ENCODE measurements around the gene SERPINB6. TPM values are rescaled to one million over a fixed set of nuclear protein-coding genes. Genes with fewer than 3 reads are reported as not detected.
"Not testable (repeated sequence)": the region's sequence is repeated elsewhere in the genome, so short reads cannot be mapped to it uniquely, and the experiment has no call there.

The SERPINB6 gene
- polyA plus RNA-seq, 1 donor (not counting 4 experiments of a cell fraction or from before 2014, with no cell fraction given), result 66.4 TPM

- peaks cover 12% of the 10 kb centered on the region for H3K4me1 ChIP-seq (ENCODE audit: control insufficient read depth, extremely low read depth, insufficient read depth, low read length)
- dilution Hi-C loops (cut with MboI; ENCODE audit: extremely low pct_ligation_motif_present, low sequenced_read_pairs), result no loop called here
- H3K9me1 ChIP-seq (ENCODE audit: control insufficient read depth, extremely low read depth, insufficient read depth, low read length), result no peaks in the 10 kb centered on the region
- H3K9me3 ChIP-seq (ENCODE audit: control insufficient read depth, low read depth, low read length), result no peaks in the 10 kb centered on the region
- TF ChIP-seq, protein P1, sequence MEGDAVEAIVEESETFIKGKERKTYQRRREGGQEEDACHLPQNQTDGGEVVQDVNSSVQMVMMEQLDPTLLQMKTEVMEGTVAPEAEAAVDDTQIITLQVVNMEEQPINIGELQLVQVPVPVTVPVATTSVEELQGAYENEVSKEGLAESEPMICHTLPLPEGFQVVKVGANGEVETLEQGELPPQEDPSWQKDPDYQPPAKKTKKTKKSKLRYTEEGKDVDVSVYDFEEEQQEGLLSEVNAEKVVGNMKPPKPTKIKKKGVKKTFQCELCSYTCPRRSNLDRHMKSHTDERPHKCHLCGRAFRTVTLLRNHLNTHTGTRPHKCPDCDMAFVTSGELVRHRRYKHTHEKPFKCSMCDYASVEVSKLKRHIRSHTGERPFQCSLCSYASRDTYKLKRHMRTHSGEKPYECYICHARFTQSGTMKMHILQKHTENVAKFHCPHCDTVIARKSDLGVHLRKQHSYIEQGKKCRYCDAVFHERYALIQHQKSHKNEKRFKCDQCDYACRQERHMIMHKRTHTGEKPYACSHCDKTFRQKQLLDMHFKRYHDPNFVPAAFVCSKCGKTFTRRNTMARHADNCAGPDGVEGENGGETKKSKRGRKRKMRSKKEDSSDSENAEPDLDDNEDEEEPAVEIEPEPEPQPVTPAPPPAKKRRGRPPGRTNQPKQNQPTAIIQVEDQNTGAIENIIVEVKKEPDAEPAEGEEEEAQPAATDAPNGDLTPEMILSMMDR (optimal IDR thresholded peaks at IDR 0.05 in 1 of 3, IDR thresholded peaks at IDR 0.05 in 1 of 3, conservative IDR thresholded peaks at IDR 0.05 in 1 of 3; ENCODE audit: extremely low read depth in 1 of 3, insufficient read depth in 2 of 3, low read length in 3 of 3), result no peak
- no peak for TF ChIP-seq EZH2 (IDR thresholded peaks at IDR 0.05; ENCODE audit: low read length)
- no peak overlapping the region for H3K9ac ChIP-seq (ENCODE audit: control insufficient read depth, extremely low read depth, insufficient read depth, low read length)
- H3K36me3 ChIP-seq (ENCODE audit: control insufficient read depth in 2 of 2, extremely low read depth in 1 of 2, insufficient read depth in 2 of 2, low read length in 2 of 2), result peaks cover 6 to 9% of the 10 kb centered on the region in 2 experiments
- no peaks in the 10 kb centered on the region for H4K20me1 ChIP-seq (ENCODE audit: control insufficient read depth, extremely low read depth, insufficient read depth, low read length)
- no peak overlapping the region for H3K27ac ChIP-seq (ENCODE audit: control insufficient read depth, insufficient read depth, low read length)
- no peak overlapping the region for H3K4me2 ChIP-seq (ENCODE audit: control insufficient read depth, extremely low read depth, insufficient read depth, low read depth, low read length)
- no peak for DNase-seq (ENCODE audit: low read depth, low spot score)
- H3K4me3 ChIP-seq (ENCODE audit: control insufficient read depth in 2 of 3, extremely low read depth in 1 of 3, insufficient read depth in 2 of 3, low read depth in 1 of 3, low read length in 3 of 3), result no peak overlapping the region
- H3K79me2 ChIP-seq (ENCODE audit: control insufficient read depth, insufficient read depth, low read length), result no peaks in the 10 kb centered on the region
- H2AFZ ChIP-seq (ENCODE audit: control insufficient read depth, low read length), result no peak overlapping the region
- no peaks in the 10 kb centered on the region for H3K27me3 ChIP-seq (ENCODE audit: control insufficient read depth, extremely low read depth, insufficient read depth, low read length)
- no peak for FAIRE-seq
Measured at GRCh38 chr6:3011158-3011557, 39.8 kb upstream of the SERPINB6 start.

DNA sequence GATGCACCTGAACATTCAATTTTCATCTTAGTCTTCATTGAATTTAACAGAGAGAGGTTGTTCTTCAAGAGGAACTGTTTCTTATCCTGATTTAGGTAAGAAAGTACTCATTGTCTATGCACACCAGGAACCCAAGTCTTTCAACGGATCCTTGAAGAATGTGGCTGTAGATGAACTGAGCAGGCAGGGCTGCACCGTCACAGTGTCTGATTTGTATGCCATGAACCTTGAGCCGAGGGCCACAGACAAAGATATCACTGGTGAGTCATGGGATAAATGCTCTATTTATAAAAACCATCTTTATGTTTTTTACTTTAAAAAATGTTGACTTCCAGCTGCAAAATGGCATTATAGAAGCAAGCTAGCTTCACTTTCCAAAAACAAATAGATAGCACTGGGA lies 38.6 kb upstream of the SERPINB6 start:
- H3K79me2 ChIP-seq (ENCODE audit: control insufficient read depth, insufficient read depth, low read length), result no peaks in the 10 kb centered on the region
- H3K9ac ChIP-seq (ENCODE audit: control insufficient read depth, extremely low read depth, insufficient read depth, low read length), result no peak overlapping the region
- no peak overlapping the region for H2AFZ ChIP-seq (ENCODE audit: control insufficient read depth, low read length)
- no peak for TF ChIP-seq EZH2 (IDR thresholded peaks at IDR 0.05; ENCODE audit: low read length)
- TF ChIP-seq, protein P1 (optimal IDR thresholded peaks at IDR 0.05 in 1 of 3, IDR thresholded peaks at IDR 0.05 in 1 of 3, conservative IDR thresholded peaks at IDR 0.05 in 1 of 3; ENCODE audit: extremely low read depth in 1 of 3, insufficient read depth in 2 of 3, low read length in 3 of 3), result no peak
- no peak overlapping the region for H3K27ac ChIP-seq (ENCODE audit: control insufficient read depth, insufficient read depth, low read length)
- no peak for DNase-seq (ENCODE audit: low read depth, low spot score)
- no peak overlapping the region for H3K4me2 ChIP-seq (ENCODE audit: control insufficient read depth, extremely low read depth, insufficient read depth, low read depth, low read length)
- H4K20me1 ChIP-seq (ENCODE audit: control insufficient read depth, extremely low read depth, insufficient read depth, low read length), result no peaks in the 10 kb centered on the region
- H3K9me3 ChIP-seq (ENCODE audit: control insufficient read depth, low read depth, low read length), result no peaks in the 10 kb centered on the region
- H3K4me1 ChIP-seq (ENCODE audit: control insufficient read depth, extremely low read depth, insufficient read depth, low read length), result peaks cover 12% of the 10 kb centered on the region
- no peak overlapping the region for H3K4me3 ChIP-seq (ENCODE audit: control insufficient read depth in 2 of 3, extremely low read depth in 1 of 3, insufficient read depth in 2 of 3, low read depth in 1 of 3, low read length in 3 of 3)
- dilution Hi-C loops (cut with MboI; ENCODE audit: extremely low pct_ligation_motif_present, low sequenced_read_pairs), result no loop called here
- peaks cover 6 to 12% of the 10 kb centered on the region in 2 experiments for H3K36me3 ChIP-seq (ENCODE audit: control insufficient read depth in 2 of 2, extremely low read depth in 1 of 2, insufficient read depth in 2 of 2, low read length in 2 of 2)
- no peaks in the 10 kb centered on the region for H3K9me1 ChIP-seq (ENCODE audit: control insufficient read depth, extremely low read depth, insufficient read depth, low read length)
- FAIRE-seq, result no peak
- no peaks in the 10 kb centered on the region for H3K27me3 ChIP-seq (ENCODE audit: control insufficient read depth, extremely low read depth, insufficient read depth, low read length)

- H3K9me1 ChIP-seq (ENCODE audit: control insufficient read depth, extremely low read depth, insufficient read depth, low read length); H3K4me1 ChIP-seq (ENCODE audit: control insufficient read depth, extremely low read depth, insufficient read depth, low read length); H3K4me3 ChIP-seq (ENCODE audit: control insufficient read depth in 2 of 3, extremely low read depth in 1 of 3, insufficient read depth in 2 of 3, low read depth in 1 of 3, low read length in 3 of 3); DNase-seq (ENCODE audit: low read depth, low spot score); H3K79me2 ChIP-seq (ENCODE audit: control insufficient read depth, insufficient read depth, low read length); H3K4me2 ChIP-seq (ENCODE audit: control insufficient read depth, extremely low read depth, insufficient read depth, low read depth, low read length); H3K27ac ChIP-seq (ENCODE audit: control insufficient read depth, insufficient read depth, low read length); H3K27me3 ChIP-seq (ENCODE audit: control insufficient read depth, extremely low read depth, insufficient read depth, low read length); H3K9ac ChIP-seq (ENCODE audit: control insufficient read depth, extremely low read depth, insufficient read depth, low read length); dilution Hi-C loops (cut with MboI; ENCODE audit: extremely low pct_ligation_motif_present, low sequenced_read_pairs); FAIRE-seq; H3K9me3 ChIP-seq (ENCODE audit: control insufficient read depth, low read depth, low read length); H4K20me1 ChIP-seq (ENCODE audit: control insufficient read depth, extremely low read depth, insufficient read depth, low read length); H2AFZ ChIP-seq (ENCODE audit: control insufficient read depth, low read length): not testable (repeated sequence)
- peaks cover 11 to 12% of the 10 kb centered on the region in 2 experiments for H3K36me3 ChIP-seq (ENCODE audit: control insufficient read depth in 2 of 2, extremely low read depth in 1 of 2, insufficient read depth in 2 of 2, low read length in 2 of 2)
Measured at GRCh38 chr6:3008712-3009265, 37.4 kb upstream of the SERPINB6 start.
